OCI-M1 (cell line): ENCODE measurements around the gene F8.
A peak's percentile ranks its signal among the peaks of the same experiment; 100 is the strongest.
"Not testable (repeated sequence)": the region's sequence is repeated elsewhere in the genome, so short reads cannot be mapped to it uniquely, and the experiment has no call there.

ENCODE experiments used
- DNase-seq: peaks from one replicate; lab custom pipeline; 2025; lab: John Stamatoyannopoulos, UW

The F8 gene

GRCh38 chrX:154981116-154981411 is 41.5 kb downstream of the F8 start:
- no peak for DNase-seq

- DNase-seq = peak; percentile 91
Measured at GRCh38 chrX:154980330-154981115, 42.0 kb downstream of the F8 start.

GRCh38 chrX:154979629-154980028 is 42.9 kb downstream of the F8 start:
- DNase-seq = no peak

DNA sequence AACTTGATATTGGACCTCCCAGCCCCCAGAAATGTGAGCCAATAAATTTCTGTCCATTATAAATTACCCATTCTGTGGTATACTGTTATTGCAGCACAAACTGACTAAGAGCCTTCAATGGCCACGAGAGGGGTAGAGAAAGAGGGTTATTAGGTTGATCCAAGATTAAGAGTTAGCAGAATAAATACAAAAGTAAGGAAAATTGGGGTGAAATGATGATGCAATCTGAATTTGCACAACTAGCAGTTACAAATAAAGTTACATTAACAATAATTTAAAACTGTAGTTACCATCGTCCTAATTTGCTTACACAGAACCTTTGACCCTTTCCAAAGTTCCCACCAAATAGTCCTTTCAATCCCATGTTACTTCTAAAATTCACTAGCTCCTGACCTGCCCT is 54.2 kb downstream of the F8 start:
- DNase-seq = no peak

GRCh38 chrX:154967603-154968002 is 54.9 kb downstream of the F8 start:
- DNase-seq = no peak

DNA sequence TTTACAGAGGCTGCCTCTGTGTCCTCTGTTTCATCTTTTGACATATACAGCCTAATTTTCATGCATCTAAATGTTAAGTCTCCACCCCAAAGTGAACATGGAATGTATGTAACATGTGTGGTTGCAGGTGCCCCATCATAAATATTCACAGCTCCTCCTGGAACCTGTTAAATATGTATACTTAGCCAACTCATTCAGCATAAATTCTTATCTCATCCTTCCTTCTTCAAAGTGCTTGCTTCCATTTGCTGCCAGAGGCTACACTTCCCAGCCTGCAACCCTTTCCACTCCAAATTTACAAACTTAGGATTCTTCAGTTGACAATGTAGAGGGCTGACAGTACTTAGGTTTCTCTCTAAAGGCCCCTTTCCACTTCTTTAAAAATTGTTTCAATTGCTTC is 60.6 kb downstream of the F8 start:
- DNase-seq = no peak

DNA sequence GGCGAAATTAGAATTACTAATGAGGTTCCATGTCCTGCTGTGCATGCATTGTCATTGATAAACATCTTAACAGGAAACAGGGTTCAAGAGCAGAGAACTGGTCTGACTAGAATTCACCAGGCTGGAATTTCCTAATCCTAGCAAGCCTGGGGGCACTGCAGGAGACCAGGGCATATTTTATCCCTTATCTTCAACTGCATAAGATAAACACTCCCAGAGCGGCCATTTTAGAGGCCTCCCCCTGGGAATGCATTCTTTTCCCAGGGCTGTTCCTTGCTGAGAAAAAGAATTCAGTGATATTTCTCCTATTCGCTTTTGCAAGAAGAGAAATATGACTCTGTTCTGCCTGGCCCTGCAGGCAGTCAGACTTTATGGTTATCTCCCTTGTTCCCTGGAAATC is 66.7 kb downstream of the F8 start:
- DNase-seq = not testable (repeated sequence)

- DNase-seq = not testable (repeated sequence)
Measured at GRCh38 chrX:154939265-154939664, 83.3 kb downstream of the F8 start.

DNA sequence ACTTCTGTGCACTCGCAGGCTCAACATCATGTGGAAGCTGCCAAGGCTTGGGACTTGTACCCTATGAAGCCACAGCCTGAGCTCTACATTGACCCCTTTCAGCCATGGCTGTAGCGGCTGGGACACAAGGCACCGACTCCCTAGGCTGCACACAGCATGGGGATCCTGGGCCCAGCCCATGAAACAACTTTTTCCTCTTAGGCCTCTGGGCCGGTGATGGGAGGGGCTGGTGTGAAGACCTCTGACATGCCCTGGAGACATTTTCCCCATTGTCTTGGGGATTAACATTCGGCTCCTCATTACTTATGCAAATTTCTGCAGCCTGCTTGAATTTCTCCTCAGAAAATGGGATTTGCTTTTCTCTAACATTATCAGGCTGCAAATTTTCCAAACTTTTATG is 97.8 kb downstream of the F8 start:
- DNase-seq = not testable (repeated sequence)

DNA sequence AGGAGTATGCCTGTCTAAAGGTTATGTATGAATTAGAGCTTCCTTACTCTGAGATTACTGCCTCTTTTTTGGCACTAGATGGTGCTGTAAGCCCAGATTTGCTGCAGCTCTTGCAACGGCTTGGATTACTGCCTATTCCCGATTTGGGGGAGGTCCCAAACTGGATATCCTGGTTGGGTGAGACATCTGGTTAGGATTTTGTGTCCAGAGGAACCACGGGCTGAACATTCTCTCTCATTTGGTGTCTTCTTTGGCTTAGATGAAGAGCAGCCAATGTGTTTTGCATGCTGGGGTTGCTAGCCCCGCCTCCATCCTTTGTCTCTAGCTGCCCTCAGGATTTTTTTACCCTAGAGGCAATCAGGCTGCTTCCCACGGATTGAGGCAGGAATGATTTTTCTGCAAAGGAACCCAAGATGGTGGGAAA is 104.5 kb downstream of the F8 start:
- DNase-seq = peak; percentile 58

GRCh38 chrX:154914052-154914451 is 108.5 kb downstream of the F8 start:
- no peak for DNase-seq

GRCh38 chrX:154910528-154910927 is 112.0 kb downstream of the F8 start:
- peak; percentile 64 for DNase-seq

DNA sequence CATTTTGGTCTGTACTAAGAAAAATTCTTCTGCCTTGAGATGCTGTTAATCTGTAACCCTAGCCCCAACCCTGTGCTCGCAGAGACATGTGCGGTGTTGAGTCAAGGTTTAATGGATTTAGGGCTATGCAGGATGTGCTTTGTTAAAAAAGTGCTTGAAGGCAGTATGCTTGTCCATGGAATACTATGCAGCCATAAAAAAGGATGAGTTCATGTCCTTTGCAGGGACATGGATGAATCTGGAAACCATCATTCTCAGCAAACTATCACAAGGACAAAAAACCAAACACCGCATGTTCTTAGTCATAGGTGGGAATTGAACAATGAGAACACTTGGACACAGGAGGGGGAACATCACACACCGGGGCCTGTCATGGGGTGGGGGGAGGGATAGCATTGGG is 112.5 kb downstream of the F8 start:
- DNase-seq = not testable (repeated sequence)

DNA sequence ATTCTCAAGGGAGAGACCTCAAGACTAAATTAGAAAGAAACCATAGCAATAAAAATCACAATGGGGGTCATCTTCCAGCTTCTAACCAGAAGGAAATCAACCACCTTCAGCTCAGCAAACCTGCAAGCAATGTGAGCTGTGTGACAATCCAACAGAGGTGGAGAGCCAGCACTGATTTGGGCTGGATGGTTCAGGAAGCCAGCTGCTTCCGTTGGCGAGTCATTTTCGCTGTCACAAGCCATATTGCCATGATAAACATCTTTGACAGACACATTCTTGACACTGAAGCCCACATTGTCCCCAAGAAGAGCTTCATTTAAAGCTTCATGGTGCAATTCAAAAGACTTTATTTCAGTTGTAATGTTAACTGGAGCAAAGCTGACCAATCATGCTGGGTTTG is 113.7 kb downstream of the F8 start:
- DNase-seq = no peak

- DNase-seq = no peak
Measured at GRCh38 chrX:154902408-154902807, 120.1 kb downstream of the F8 start.

DNA sequence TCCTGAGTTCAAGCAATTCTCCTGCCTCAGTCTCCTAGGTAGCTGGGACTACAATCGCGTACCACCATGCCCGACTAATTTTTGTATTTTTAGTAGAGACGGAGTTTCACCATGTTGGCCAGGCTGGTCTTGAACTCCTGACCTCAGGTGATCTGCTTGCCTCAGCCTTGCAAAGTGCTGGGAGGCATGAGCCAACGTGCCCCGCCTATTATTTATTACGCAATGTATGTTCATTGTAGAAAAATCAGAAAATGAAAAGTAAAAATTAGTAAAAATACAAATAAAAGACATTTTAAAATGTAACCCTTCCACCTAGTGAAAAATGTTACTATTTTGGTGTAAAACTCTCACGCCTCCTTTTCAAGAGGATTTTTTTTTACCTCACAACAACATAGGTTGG is 122.2 kb downstream of the F8 start:
- DNase-seq = no peak

DNA sequence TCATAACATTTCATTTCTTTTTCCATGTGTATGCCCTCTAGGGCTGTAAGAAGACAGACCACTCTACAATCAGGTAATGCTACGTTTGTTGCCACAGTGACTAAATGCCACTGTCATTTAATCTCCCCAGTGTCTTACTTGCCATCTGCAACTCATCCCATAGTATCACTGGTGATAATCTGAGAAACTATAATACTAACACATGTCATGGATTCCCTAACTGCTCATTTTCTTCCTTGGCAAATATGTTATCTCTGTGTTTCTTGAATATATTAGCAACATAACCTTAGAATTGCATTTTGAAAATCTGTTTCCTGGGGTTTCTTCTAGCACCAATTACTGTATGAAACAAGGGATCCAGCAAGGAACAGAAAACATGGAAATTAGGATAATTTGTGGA is 130.2 kb downstream of the F8 start:
- no peak for DNase-seq

GRCh38 chrX:154890990-154891639 is 131.4 kb downstream of the F8 start:
- DNase-seq = no peak

DNA sequence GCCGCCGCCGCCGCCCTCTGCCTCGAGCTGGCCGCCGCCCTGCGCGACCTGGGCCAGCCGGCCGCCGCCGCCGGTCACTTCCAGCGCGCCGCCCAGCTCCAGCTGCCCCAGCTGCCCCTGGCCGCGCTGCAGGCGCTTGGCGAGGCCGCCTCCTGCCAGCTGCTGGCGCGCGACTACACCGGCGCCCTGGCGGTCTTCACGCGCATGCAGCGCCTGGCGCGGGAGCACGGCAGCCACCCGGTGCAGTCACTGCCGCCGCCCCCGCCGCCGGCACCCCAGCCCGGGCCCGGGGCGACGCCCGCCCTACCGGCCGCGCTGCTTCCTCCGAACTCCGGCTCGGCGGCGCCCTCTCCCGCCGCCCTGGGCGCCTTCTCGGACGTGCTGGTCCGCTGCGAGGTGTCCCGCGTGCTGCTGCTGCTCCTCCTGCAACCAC is 135.7 kb downstream of the F8 start:
- not testable (repeated sequence) for DNase-seq

- not testable (repeated sequence) for DNase-seq
Measured at GRCh38 chrX:154886069-154886788, 136.3 kb downstream of the F8 start, which contains the start of gene F8A1. Gene F8A1 (plus strand): TSS chrX:154886355. CDS start chrX:154886375, 20 bp downstream.

DNA sequence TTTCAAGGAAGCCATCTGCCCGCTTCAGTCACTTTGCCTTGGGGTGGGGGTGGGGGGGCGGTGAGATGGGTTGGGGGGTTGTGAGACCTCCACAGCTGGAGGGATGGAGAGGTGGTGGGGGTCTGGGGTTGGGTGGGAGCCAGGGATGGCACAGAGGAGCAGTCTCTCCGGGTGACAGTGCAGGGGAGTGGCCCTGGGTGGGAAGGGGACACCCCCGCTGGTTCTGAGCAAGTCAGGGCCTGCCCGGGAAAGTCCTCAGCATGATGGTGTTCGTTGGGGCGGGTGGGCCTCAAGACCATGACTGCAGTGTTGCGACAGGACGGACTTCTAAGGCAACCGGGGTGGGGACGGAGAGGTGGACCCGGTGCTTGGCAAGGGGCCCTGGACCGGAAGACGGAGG is 137.0 kb downstream of the F8 start:
- DNase-seq = not testable (repeated sequence)

- DNase-seq = not testable (repeated sequence)
Measured at GRCh38 chrX:154885057-154885456, 137.5 kb downstream of the F8 start.

DNA sequence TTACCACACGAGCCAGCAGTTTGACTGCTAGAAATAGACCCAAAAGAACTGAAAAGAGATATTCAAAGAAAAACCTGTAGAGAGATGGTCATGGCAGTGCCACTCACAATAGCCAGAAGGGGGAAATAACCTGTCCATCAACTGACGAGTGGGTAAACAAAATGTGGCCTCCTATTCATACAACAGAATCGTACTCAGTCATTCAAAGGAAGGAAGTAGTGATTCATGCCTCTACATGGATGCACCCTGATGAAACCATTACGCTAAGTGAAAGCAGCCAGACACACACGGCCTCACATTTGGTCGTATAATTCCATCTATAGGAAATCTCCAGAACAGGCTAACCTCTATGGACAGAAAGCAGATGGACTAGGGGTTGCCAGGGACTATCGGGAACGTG is 138.5 kb downstream of the F8 start:
- not testable (repeated sequence) for DNase-seq
